H1 (cell line): ENCODE data around the gene RHOC. TPM values are rescaled to one million over a fixed set of nuclear protein-coding genes. Genes with fewer than 3 reads are reported as not detected.

ENCODE experiments used
- CTCF ChIA-PET: fragments of 300-600 bp; sonication (Branson Sonifier 250); formaldehyde crosslinking; loops from one replicate; lab custom pipeline; 2021; ENCODE audit not compliant: partially characterized antibody; lab: Charles Lee
- POLR2A ChIA-PET: fragments of 300-600 bp; sonication (Branson Sonifier 250); formaldehyde crosslinking; loops from one replicate; lab custom pipeline; 2021; ENCODE audit warnings: inconsistent platforms; ENCODE audit not compliant: partially characterized antibody; lab: Charles Lee
- DNase-seq, 2 experiments: peaks; one replicate each; pipeline versions ENCODE4 v3.0.0 to v3.0.0-alpha.2; 2010 to 2022; ENCODE audit warnings: low spot score in 2 of 2, low read depth in 1 of 2, mixed read lengths in 1 of 2
- FAIRE-seq: peaks from 2 replicates; lab custom pipeline; 2011; peaks lifted over from hg19 to GRCh38; lab: Jason Lieb, UNC
- H2AFZ ChIP-seq: 2 replicates; pipeline ENCODE4 v1.8.1; 2012; ENCODE audit warnings: low read length, inconsistent platforms
- H2AK5ac ChIP-seq: 2 replicates; pipeline ENCODE4 v1.6.1; 2013; ENCODE audit warnings: low read depth, low read length
- H2BK120ac ChIP-seq: replicated peaks from 2 replicates; pipeline ENCODE3; 2013; ENCODE audit warnings: low read depth, low read length, inconsistent platforms
- H2BK12ac ChIP-seq: 2 replicates; pipeline ENCODE4 v1.6.1; 2013; ENCODE audit warnings: low read depth, low read length
- H2BK15ac ChIP-seq: 2 replicates; pipeline ENCODE4 v1.6.1; 2013; ENCODE audit warnings: low read length
- H2BK20ac ChIP-seq: 2 replicates; pipeline ENCODE4 v1.6.1; 2013; ENCODE audit warnings: low read length
- H2BK5ac ChIP-seq: 2 replicates; pipeline ENCODE4 v1.6.1; 2013; ENCODE audit warnings: low read depth, low read length
- H3K14ac ChIP-seq: 2 replicates; pipeline ENCODE4 v1.6.1; 2013; ENCODE audit warnings: inconsistent platforms; ENCODE audit not compliant: insufficient read length
- H3K18ac ChIP-seq: 2 replicates; pipeline ENCODE4 v1.6.1; 2013; ENCODE audit warnings: low read length; ENCODE audit errors: extremely low read depth
- H3K23ac ChIP-seq: 2 replicates; pipeline ENCODE4 v1.6.1; 2013; ENCODE audit warnings: inconsistent platforms; ENCODE audit not compliant: insufficient read length
- H3K23me2 ChIP-seq: 2 replicates; pipeline ENCODE4 v1.6.1; 2013; ENCODE audit warnings: low read depth, low read length
- H3K27ac ChIP-seq: 2 replicates; pipeline ENCODE4 v1.6.1; 2011; ENCODE audit warnings: low read depth, low read length, inconsistent platforms
- H3K27me3 ChIP-seq, 4 experiments: replicated peaks in 1 of 4; 1 replicate in 1 of 4; 2 replicates in 3 of 4; pipeline versions ENCODE4 v1.6.1 to v1.8.1; 2011 to 2013; ENCODE audit warnings: low read length in 3 of 4, mild to moderate bottlenecking in 3 of 4, inconsistent platforms in 2 of 4, mixed read lengths in 2 of 4, moderate library complexity in 1 of 4; ENCODE audit not compliant: control insufficient read depth in 3 of 4, insufficient read depth in 3 of 4; ENCODE audit errors: extremely low read depth in 1 of 4
- H3K36me3 ChIP-seq, 4 experiments: 2 replicates each; pipeline versions ENCODE4 v1.6.1 to v1.8.1; 2011 to 2013; ENCODE audit warnings: mild to moderate bottlenecking in 4 of 4, low read length in 3 of 4, moderate library complexity in 2 of 4, control low read depth in 1 of 4, inconsistent platforms in 1 of 4; ENCODE audit not compliant: insufficient read depth in 4 of 4, control insufficient read depth in 2 of 4
- H3K4ac ChIP-seq: replicated peaks from 2 replicates; pipeline ENCODE3; 2013; ENCODE audit warnings: low read length, low read depth, mixed read lengths, inconsistent platforms; ENCODE audit not compliant: insufficient read length
- H3K4me1 ChIP-seq, 4 experiments: replicated peaks in 1 of 4; 1 replicate in 1 of 4; 2 replicates in 3 of 4; pipeline versions ENCODE4 v1.6.1 to v1.8.1; 2011 to 2013; ENCODE audit warnings: low read length in 3 of 4, inconsistent platforms in 2 of 4, mixed read lengths in 1 of 4; ENCODE audit not compliant: insufficient read depth in 4 of 4, control insufficient read depth in 3 of 4
- H3K4me2 ChIP-seq, 2 experiments: 2 replicates each; pipeline versions ENCODE4 v1.6.1 to v1.8.1; 2011 to 2013; ENCODE audit warnings: low read depth in 2 of 2, low read length in 2 of 2, control low read depth in 1 of 2, inconsistent platforms in 1 of 2, mild to moderate bottlenecking in 1 of 2; ENCODE audit not compliant: insufficient read depth in 1 of 2
- H3K4me3 ChIP-seq, 4 experiments: fragments of 200-600, 300-600 bp in 1 of 4; sonication (generic), shearing (Covaris generic), sonication (Bioruptor Twin) in 1 of 4; 2 replicates each; pipeline versions ENCODE4 v1.5.1 to v1.8.1; 2011 to 2016; ENCODE audit warnings: low read length in 4 of 4, low read depth in 3 of 4, control low read depth in 2 of 4, inconsistent platforms in 2 of 4, mild to moderate bottlenecking in 2 of 4, mixed read lengths in 1 of 4, moderate library complexity in 1 of 4; ENCODE audit not compliant: insufficient read depth in 2 of 4; ENCODE audit errors: extremely low read depth in 1 of 4
- H3K56ac ChIP-seq: replicated peaks from 2 replicates; pipeline ENCODE3; 2013; ENCODE audit warnings: low read depth, mild to moderate bottlenecking, mixed read lengths, low read length, inconsistent platforms; ENCODE audit not compliant: insufficient read length
- H3K79me1 ChIP-seq: 2 replicates; pipeline ENCODE4 v1.6.1; 2013; ENCODE audit warnings: low read depth, low read length, control low read depth
- H3K79me2 ChIP-seq, 2 experiments: 2 replicates each; pipeline versions ENCODE4 v1.6.1 to v1.8.1; 2012 to 2013; ENCODE audit warnings: low read length in 2 of 2, mild to moderate bottlenecking in 2 of 2, inconsistent platforms in 1 of 2; ENCODE audit not compliant: insufficient read depth in 2 of 2, control insufficient read depth in 1 of 2
- H3K9ac ChIP-seq, 4 experiments: replicated peaks in 1 of 4; 1 replicate in 1 of 4; 2 replicates in 3 of 4; pipeline versions ENCODE4 v1.6.1 to v1.8.1; 2011 to 2013; ENCODE audit warnings: low read depth in 3 of 4, low read length in 3 of 4, control low read depth in 2 of 4, mild to moderate bottlenecking in 2 of 4, moderate library complexity in 2 of 4, inconsistent platforms in 1 of 4; ENCODE audit errors: extremely low read depth in 1 of 4
- H3K9me3 ChIP-seq, 2 experiments: 2 replicates each; pipeline versions ENCODE4 v1.6.1 to v1.8.1; 2012 to 2013; ENCODE audit warnings: mild to moderate bottlenecking in 2 of 2, moderate library complexity in 2 of 2, control low read depth in 1 of 2, inconsistent platforms in 1 of 2, low read depth in 1 of 2, low read length in 1 of 2, mixed read lengths in 1 of 2; ENCODE audit not compliant: insufficient read depth in 2 of 2
- H4K20me1 ChIP-seq, 2 experiments: replicated peaks in 1 of 2; 2 replicates each; pipeline versions ENCODE3 to v1.8.1; 2011 to 2013; ENCODE audit warnings: inconsistent platforms in 2 of 2, low read length in 2 of 2, mild to moderate bottlenecking in 1 of 2; ENCODE audit not compliant: insufficient read depth in 2 of 2, control insufficient read depth in 1 of 2
- H4K5ac ChIP-seq: 2 replicates; pipeline ENCODE4 v1.6.1; 2013; ENCODE audit warnings: low read length, low read depth, mixed read lengths, inconsistent platforms; ENCODE audit not compliant: insufficient read length
- H4K8ac ChIP-seq: 2 replicates; pipeline ENCODE4 v1.8.0; 2013; ENCODE audit warnings: mild to moderate bottlenecking, moderate library complexity, low read length, inconsistent platforms; ENCODE audit not compliant: insufficient read depth; ENCODE audit errors: extremely low read depth
- H4K91ac ChIP-seq: replicated peaks from 2 replicates; pipeline ENCODE3; 2013; ENCODE audit warnings: low read length, mixed read lengths, inconsistent platforms; ENCODE audit not compliant: insufficient read length
- CHD1 ChIP-seq: IDR thresholded peaks from 2 replicates; pipeline ENCODE4 v1.6.1; 2012; ENCODE audit warnings: low read depth, low read length, improper control_type of control experiment
- E2F6 ChIP-seq: IDR thresholded peaks from 2 replicates; pipeline ENCODE4 v1.6.1; 2012; ENCODE audit warnings: inconsistent platforms
- EP300 ChIP-seq, 2 experiments: IDR thresholded peaks; 1 replicate in 1 of 2; 2 replicates in 1 of 2; pipeline ENCODE4 v1.6.1; 2011 to 2012; ENCODE audit warnings: low read depth in 2 of 2, low read length in 2 of 2, mild to moderate bottlenecking in 2 of 2, borderline replicate concordance in 1 of 2, inconsistent platforms in 1 of 2, moderate library complexity in 1 of 2
- GTF2F1 ChIP-seq: IDR thresholded peaks from 2 replicates; pipeline ENCODE4 v1.6.1; 2012; ENCODE audit warnings: low read depth, low read length, improper control_type of control experiment, borderline replicate concordance
- JUN ChIP-seq: IDR thresholded peaks from 2 replicates; pipeline ENCODE4 v1.6.1; 2011; ENCODE audit warnings: low read depth, mild to moderate bottlenecking, improper control_type of control experiment, low read length
- PHF8 ChIP-seq: fragments of 200-600 bp; sonication (generic); conservative IDR thresholded peaks from 2 replicates; pipeline ENCODE4 v1.7.1; 2012; ENCODE audit warnings: low read depth, mild to moderate bottlenecking, inconsistent platforms, low read length, moderate library complexity
- POU5F1 ChIP-seq: IDR thresholded peaks from 2 replicates; pipeline ENCODE4 v1.6.1; 2011; ENCODE audit warnings: low read depth, mild to moderate bottlenecking, low read length, moderate library complexity
- RAD21 ChIP-seq, 2 experiments: IDR thresholded peaks in 1 of 2; conservative IDR thresholded peaks in 1 of 2; 2 replicates each; pipeline ENCODE4 v1.6.1; 2011; ENCODE audit warnings: low read depth in 2 of 2, low read length in 2 of 2, improper control_type of control experiment in 1 of 2, inconsistent platforms in 1 of 2, mild to moderate bottlenecking in 1 of 2, moderate library complexity in 1 of 2
- TBP ChIP-seq: IDR thresholded peaks from 2 replicates; pipeline ENCODE4 v1.6.1; 2011; ENCODE audit warnings: low read depth, low read length, improper control_type of control experiment
- USF2 ChIP-seq: IDR thresholded peaks from 2 replicates; pipeline ENCODE4 v1.6.1; 2011; ENCODE audit warnings: low read length, improper control_type of control experiment
- WGBS, 2 experiments: shearing (Covaris generic) in 1 of 2; methylation state at CpG; one replicate each; pipeline versions ENCODE4 v1.1.6 to v1.1.7; 2013 to 2015; ENCODE audit warnings: low lambda C conversion rate in 2 of 2, mixed read lengths in 2 of 2, inconsistent platforms in 1 of 2, low coverage in 1 of 2, missing lambda C conversion rate in 1 of 2; ENCODE audit not compliant: insufficient replicate concordance in 2 of 2, insufficient coverage in 1 of 2, insufficient read length in 1 of 2; ENCODE audit errors: extremely low coverage in 1 of 2, missing lambda C conversion rate in 1 of 2; 5-methylcytosine and 5-hydroxymethylcytosine counted together
- polyA plus RNA-seq, 7 experiments: library from polyadenylated mRNA; depleted of rRNA in 3 of 7; stranded (reverse) in 5 of 7; unstranded in 2 of 7; fragments of >200 nt in 5 of 7; fragments of 200-250 nt in 2 of 7; gene quantifications; 1 replicate in 5 of 7; 2 replicates in 1 of 7; 4 replicates in 1 of 7; pipeline versions ENCODE4 v1.2.1 to v1.2.3, GENCODE V29; 2011 to 2013; ENCODE audit warnings: missing spikeins in 2 of 7, mixed read lengths in 2 of 7
- total RNA-seq: library from RNA; stranded (reverse); fragmentation: NEBNext Ultra II Directional; extraction: Animal tissue kit (Norgen Biotek cat#: 25700); gene quantifications from 2 replicates; pipeline ENCODE4 v1.2.1, GENCODE V29; 2021

Gene RHOC
- total and polyA plus RNA-seq, 2 of the 8 experiments (the other 6 are each of a cell fraction or from before 2014, with no cell fraction given) = 53.6 to 97.5 TPM

- POLR2A ChIA-PET = interaction anchor here (0.6 to 1.7 kb wide), 5 partner anchors 10 to 242 kb away, joined by 3 to 17 read pairs (median 3); partner anchors contain the start of gene MOV10
- no peak for TF ChIP-seq USF2
- no peak for TF ChIP-seq GTF2F1
- no peak for TF ChIP-seq EP300 (IDR thresholded peaks at IDR 0.05; ENCODE audit: borderline replicate concordance in 1 of 2, low read depth in 2 of 2, low read length in 2 of 2)
- no peak for TF ChIP-seq TBP
- no peak for TF ChIP-seq RAD21 (IDR thresholded peaks at IDR 0.05 in 1 of 2, conservative IDR thresholded peaks at IDR 0.05 in 1 of 2; ENCODE audit: low read depth in 2 of 2, low read length in 2 of 2)
- TF ChIP-seq POU5F1 = no peak
- no peak for TF ChIP-seq JUN
- no peak for TF ChIP-seq PHF8
- no peak for TF ChIP-seq CHD1
- no peak for TF ChIP-seq E2F6
Observed at GRCh38 chr1:112708002-112708448, 1.1 kb upstream of the RHOC start.

More at GRCh38 chr1:112708002-112708448, 1.1 kb upstream of the RHOC start:
- Histone ChIP-seq H3K79me1 (no peaks in the 10 kb centered on the region), H3K4me1 (peaks cover 10 to 38% (median 24%) of the 10 kb centered on the region in 4 experiments), H3K56ac (no peak overlapping the region), H3K23ac (no peak overlapping the region), H3K27ac (no peak overlapping the region), H3K9ac (no peak overlapping the region), H2BK120ac (no peak overlapping the region), H3K9me3 (no peaks in the 10 kb centered on the region), H4K91ac (no peak overlapping the region), H3K18ac (no peak overlapping the region), H4K20me1 (peaks cover 0 to 9% of the 10 kb centered on the region in 2 experiments), H2BK12ac (no peak overlapping the region), H4K8ac (no peak overlapping the region), H3K27me3 (peaks cover 0 to 9% (median 4%) of the 10 kb centered on the region in 4 experiments; a peak in 2 of 7 replicates), H3K4ac (no peak overlapping the region), H3K14ac (no peak overlapping the region), H3K4me3 (peak overlapping the region in 1 of 4 experiments; percentile 78; a peak in 2 of 8 replicates), H2BK5ac (no peak overlapping the region), H2BK20ac (no peak overlapping the region), H3K36me3 (peaks cover 0 to 5% (median 3%) of the 10 kb centered on the region in 4 experiments; a peak in 4 of 8 replicates), H2AK5ac (no peak overlapping the region), H3K4me2 (peak overlapping the region; percentile 15 to 90; a peak in 2 of 4 replicates), H2BK15ac (no peak overlapping the region), H3K79me2 (no peaks in the 10 kb centered on the region), H4K5ac (no peak overlapping the region), H2AFZ (no peak overlapping the region), H3K23me2 (peaks cover 11% of the 10 kb centered on the region; the same call in 1 of the 2 replicates)
- WGBS, 2 experiments = 82% methylated on average over 6 of the region's 6 CpGs; no CpG with 5 or more reads in 1 of the 2 experiments
- no peak for FAIRE-seq
- no peak for DNase-seq
- CTCF ChIA-PET = interaction anchor here (0.6 to 3.0 kb wide), 30 partner anchors 8 to 365 kb away, joined by 3 to 15 read pairs (median 3); partner anchors contain the start of genes LRIG2 and MOV10
